IPS DF 6.9 (cell line): ENCODE results near the gene HARBI1.

ENCODE experiments used
- DNase-seq: peaks from one replicate; pipeline ENCODE4 v3.0.0-alpha.2; 2013; ENCODE audit warnings: low read depth, low spot score
- H3K27ac ChIP-seq: one replicate; pipeline ENCODE4 v1.5.1; 2013; ENCODE audit warnings: low read length, control low read depth
- H3K27me3 ChIP-seq: 2 replicates; pipeline ENCODE4 v1.6.1; 2013; ENCODE audit warnings: mild to moderate bottlenecking, low read length; ENCODE audit not compliant: control insufficient read depth, insufficient read depth
- H3K36me3 ChIP-seq: 2 replicates; pipeline ENCODE4 v1.6.1; 2013; ENCODE audit warnings: low read length; ENCODE audit not compliant: control insufficient read depth, insufficient read depth
- H3K4me1 ChIP-seq: 2 replicates; pipeline ENCODE4 v1.6.1; 2013; ENCODE audit warnings: low read length; ENCODE audit not compliant: control insufficient read depth, insufficient read depth
- H3K4me3 ChIP-seq: 2 replicates; pipeline ENCODE4 v1.5.1; 2013; ENCODE audit warnings: mild to moderate bottlenecking, low read length
- H3K9me3 ChIP-seq: 2 replicates; pipeline ENCODE4 v1.6.1; 2013; ENCODE audit warnings: low read length, inconsistent platforms; ENCODE audit not compliant: control insufficient read depth, insufficient read depth
- WGBS: extraction: QIAGEN DNeasy Blood & Tissue Kit; methylation state at CpG from one replicate; pipeline ENCODE4 v1.1.7; 2013; ENCODE audit warnings: mixed read lengths, missing lambda C conversion rate; ENCODE audit not compliant: insufficient read length, insufficient coverage; 5-methylcytosine and 5-hydroxymethylcytosine counted together

Gene HARBI1

GRCh38 chr11:46554213-46555147 lies 62.5 kb downstream of the HARBI1 start:
- no CpG with 5 or more reads among the region's 5 CpGs for WGBS
- no peak for DNase-seq
- no peaks in the 10 kb centered on the region; the same call in 1 of the 2 replicates for H3K4me1 ChIP-seq
- H3K4me3 ChIP-seq, result no peak overlapping the region
- no peaks in the 10 kb centered on the region for H3K36me3 ChIP-seq
- no peaks in the 10 kb centered on the region for H3K27me3 ChIP-seq
- H3K9me3 ChIP-seq, result no peaks in the 10 kb centered on the region
- no peak overlapping the region for H3K27ac ChIP-seq

- no CpG with 5 or more reads among the region's 1 CpG for WGBS
- no peak for DNase-seq
Measured at GRCh38 chr11:46553814-46554212, 63.2 kb downstream of the HARBI1 start.

More at GRCh38 chr11:46553814-46554212, 63.2 kb downstream of the HARBI1 start:
- H3K4me1 ChIP-seq, result no peaks in the 10 kb centered on the region; the same call in 1 of the 2 replicates
- no peak overlapping the region for H3K4me3 ChIP-seq
- no peak overlapping the region for H3K27ac ChIP-seq
- no peaks in the 10 kb centered on the region for H3K27me3 ChIP-seq
- no peaks in the 10 kb centered on the region for H3K9me3 ChIP-seq
- H3K36me3 ChIP-seq, result no peaks in the 10 kb centered on the region
